Uterus (tissue), 4 donors: ENCODE data around the gene WDR7. TPM values are rescaled to one million over a fixed set of nuclear protein-coding genes. Genes with fewer than 3 reads are reported as not detected.

Experiments
- DNase-seq, 2 donors: peaks; one replicate each; pipeline ENCODE4 v3.0.0-alpha.2; 2019 to 2020
- H3K27ac ChIP-seq, 2 donors: fragments of 200-600 bp; sonication (generic); 1 replicate in 1 of 2; 2 replicates in 1 of 2; pipeline ENCODE4 v1.5.1; 2016 to 2018
- H3K27me3 ChIP-seq, 2 donors: fragments of 200-600 bp; sonication (generic); one replicate each; pipeline ENCODE4 v1.5.1; 2018 to 2019; ENCODE audit warnings: control low read depth in 1 of 2
- H3K36me3 ChIP-seq, 2 donors: fragments of 200-600 bp; sonication (generic); one replicate each; pipeline ENCODE4 v1.5.1; 2019; ENCODE audit warnings: control low read depth in 1 of 2
- H3K4me1 ChIP-seq, 2 donors: fragments of 200-600 bp; sonication (generic); one replicate each; pipeline ENCODE4 v1.5.1; 2018 to 2019; ENCODE audit warnings: control low read depth in 1 of 2
- H3K4me3 ChIP-seq, 2 donors: fragments of 200-600 bp; sonication (generic); 1 replicate in 1 of 2; 2 replicates in 1 of 2; pipeline ENCODE4 v1.5.1; 2018 to 2019; ENCODE audit warnings: mild to moderate bottlenecking in 1 of 2
- H3K9me3 ChIP-seq, 2 donors: fragments of 200-600 bp; sonication (generic); one replicate each; pipeline ENCODE4 v1.5.1; 2019; ENCODE audit warnings: control low read depth in 1 of 2
- CTCF ChIP-seq, 4 experiments: fragments of 200-600 bp in 2 of 4; fragments of 450-650 bp in 2 of 4; sonication (generic) in 2 of 4; IDR thresholded peaks; one replicate each; pipeline ENCODE4 v1.5.1; 2016 to 2019; ENCODE audit warnings: antibody characterized with exemption in 4 of 4, mild to moderate bottlenecking in 2 of 4, moderate library complexity in 1 of 4
- POLR2A ChIP-seq, 2 donors: fragments of 450-650 bp; IDR thresholded peaks; one replicate each; pipeline ENCODE4 v1.6.1; 2016; ENCODE audit warnings: antibody characterized with exemption in 2 of 2, mild to moderate bottlenecking in 1 of 2, moderate library complexity in 1 of 2
- intact Hi-C: fragments of 100-400 bp; cut with DNase I; formaldehyde crosslinking; loops from one replicate; pipeline ENCODE4 v1.15.1; 2023; ENCODE audit warnings: low total_unique reads
- total RNA-seq, 4 donors: library from RNA; depleted of rRNA in 3 of 4; stranded (reverse); fragments of >200 nt in 3 of 4; gene quantifications; one replicate each; pipeline versions ENCODE4 v1.1.0 to v1.2.4, GENCODE V29; 2014 to 2023
- donor health status: DM: yes; HTN: yes; CAD: no.

WDR7 gene
- 10 to 100 TPM; 19.2 to 66.2 (median 33.8) TPM for total RNA-seq

- DNase-seq, result peak; percentile 96 to 97
- H3K27me3 ChIP-seq, result no peaks in the 10 kb centered on the region
- H3K4me1 ChIP-seq, result peaks cover 0 to 6% of the 10 kb centered on the region in 2 donors
- TF ChIP-seq CTCF (IDR thresholded peaks at IDR 0.05), result peak in 1 of 4 experiments; percentile 12
- no peak for TF ChIP-seq POLR2A (IDR thresholded peaks at IDR 0.05)
- H3K27ac ChIP-seq, result peak within 1 kb of the TSS; percentile 81 to 85
- H3K9me3 ChIP-seq, result no peaks in the 10 kb centered on the region
- H3K36me3 ChIP-seq, result no peaks in the 10 kb centered on the region
- peak within 1 kb of the TSS; percentile 73 to 86 for H3K4me3 ChIP-seq
- intact Hi-C loops, result no loop called here
These were observed at the start of gene WDR7 for GRCh38 chr18:56650944-56651770. Gene WDR7 (plus strand): TSS chr18:56651359. CDS start chr18:56672516, 21,157 bp downstream.

- DNase-seq, result no peak
- Histone ChIP-seq H3K27me3 (no peaks in the 10 kb centered on the region), H3K4me1 (no peaks in the 10 kb centered on the region), H3K9me3 (no peaks in the 10 kb centered on the region), H3K36me3 (no peaks in the 10 kb centered on the region), H3K27ac (no peak overlapping the region), H3K4me3 (no peak overlapping the region)
- TF ChIP-seq POLR2A (IDR thresholded peaks at IDR 0.05), result no peak
- no peak for TF ChIP-seq CTCF (IDR thresholded peaks at IDR 0.05)
- intact Hi-C loops, result no loop called here
These were observed 44.5 kb upstream of the WDR7 start for GRCh38 chr18:56606618-56607017.

GRCh38 chr18:56615738-56616520, 35.2 kb upstream of the WDR7 start:
- intact Hi-C loops, result no loop called here

GRCh38 chr18:56627991-56628390, 23.2 kb upstream of the WDR7 start:
- Histone ChIP-seq H3K27ac (no peak overlapping the region), H3K9me3 (no peaks in the 10 kb centered on the region), H3K4me1 (peaks cover 0 to 15% of the 10 kb centered on the region in 2 donors), H3K4me3 (no peak overlapping the region), H3K27me3 (no peaks in the 10 kb centered on the region), H3K36me3 (no peaks in the 10 kb centered on the region)
- DNase-seq, result no peak
- intact Hi-C loops, result no loop called here
- no peak for TF ChIP-seq CTCF (IDR thresholded peaks at IDR 0.05)
- TF ChIP-seq POLR2A (IDR thresholded peaks at IDR 0.05), result no peak

More at GRCh38 chr18:56615738-56616520, 35.2 kb upstream of the WDR7 start:
- Histone ChIP-seq H3K4me1 (no peaks in the 10 kb centered on the region), H3K4me3 (no peak overlapping the region), H3K27me3 (no peaks in the 10 kb centered on the region), H3K36me3 (no peaks in the 10 kb centered on the region), H3K27ac (no peak overlapping the region), H3K9me3 (no peaks in the 10 kb centered on the region)
- TF ChIP-seq CTCF (IDR thresholded peaks at IDR 0.05), result no peak
- DNase-seq, result no peak
